Natural killer cell (primary cell): Measurements from ENCODE around the gene MRPS6. TPM values are rescaled to one million over a fixed set of nuclear protein-coding genes. Genes with fewer than 3 reads are reported as not detected.

Experiments
- ATAC-seq, 3 donors: fragments of 150-1000 bp in 2 of 3; fragments of 200-7000 bp in 1 of 3; cut with Tn5 transposase; 1 replicate in 1 of 3; 2 replicates in 2 of 3; pipeline ENCODE4 v1.10.0; 2021; ENCODE audit warnings: mild to moderate bottlenecking in 2 of 3, moderate library complexity in 2 of 3
- DNase-seq, 2 donors: peaks; one replicate each; pipeline versions ENCODE4 v3.0.0 to v3.0.0-alpha.2; 2013 to 2021; ENCODE audit warnings: mixed read lengths in 1 of 2
- H3K27ac ChIP-seq: one replicate; pipeline ENCODE4 v1.5.1; 2013; ENCODE audit warnings: mild to moderate bottlenecking, low read length
- H3K27me3 ChIP-seq: one replicate; pipeline ENCODE4 v1.6.1; 2013; ENCODE audit warnings: low read length; ENCODE audit not compliant: control insufficient read depth, insufficient read depth
- H3K36me3 ChIP-seq: one replicate; pipeline ENCODE4 v1.6.1; 2013; ENCODE audit warnings: low read length; ENCODE audit not compliant: control insufficient read depth, insufficient read depth
- H3K4me1 ChIP-seq: one replicate; pipeline ENCODE4 v1.6.1; 2013; ENCODE audit warnings: low read length; ENCODE audit not compliant: control insufficient read depth, insufficient read depth
- H3K4me3 ChIP-seq: one replicate; pipeline ENCODE4 v1.5.1; 2013; ENCODE audit warnings: low read length
- H3K9me3 ChIP-seq: one replicate; pipeline ENCODE4 v1.6.1; 2013; ENCODE audit warnings: low read length; ENCODE audit not compliant: control insufficient read depth, insufficient read depth
- H3K27ac Mint-ChIP-seq, 2 donors: one replicate each; pipeline ENCODE4 v1.8.0; 2022; ENCODE audit warnings: mild to moderate bottlenecking in 2 of 2, mixed read lengths in 2 of 2, moderate library complexity in 1 of 2
- H3K27me3 Mint-ChIP-seq, 2 donors: one replicate each; pipeline ENCODE4 v1.8.0; 2022; ENCODE audit warnings: low read depth in 2 of 2, mixed read lengths in 2 of 2
- H3K36me3 Mint-ChIP-seq: one replicate; pipeline ENCODE4 v1.8.0; 2022; ENCODE audit warnings: mixed read lengths
- H3K4me1 Mint-ChIP-seq, 2 donors: one replicate each; pipeline ENCODE4 v1.8.0; 2022; ENCODE audit warnings: mixed read lengths in 2 of 2
- H3K4me3 Mint-ChIP-seq: one replicate; pipeline ENCODE4 v1.8.0; 2022; ENCODE audit warnings: mild to moderate bottlenecking, moderate library complexity, mixed read lengths
- H3K9me3 Mint-ChIP-seq, 2 donors: one replicate each; pipeline ENCODE4 v1.8.0; 2022; ENCODE audit warnings: mixed read lengths in 2 of 2
- WGBS: methylation state at CpG from one replicate; pipeline ENCODE4 v1.1.7; 2013; ENCODE audit warnings: missing lambda C conversion rate; ENCODE audit not compliant: insufficient coverage; 5-methylcytosine and 5-hydroxymethylcytosine counted together
- intact Hi-C: fragments of 100-400 bp; cut with micrococcal nuclease; formaldehyde crosslinking; loops from one replicate; pipeline ENCODE4 v1.14.2; 2022
- total RNA-seq, 4 donors: library from RNA; stranded (reverse); fragments of 120-200 nt in 1 of 4; gene quantifications; one replicate each; pipeline versions ENCODE4 v1.2.3 to v1.2.4, GENCODE V29; 2013 to 2022
- TF ChIP-seq, protein P1 (sequence below): fragments of 200-600 bp; IDR thresholded peaks from one replicate; pipeline ENCODE4 v1.8.0; 2022; ENCODE audit warnings: antibody characterized with exemption

Gene MRPS6
- total RNA-seq, 3 donors from 2014 or later (not counting 1 experiment from before 2014, with no cell fraction given): 42.7 to 54.5 (median 44.3) TPM

DNA sequence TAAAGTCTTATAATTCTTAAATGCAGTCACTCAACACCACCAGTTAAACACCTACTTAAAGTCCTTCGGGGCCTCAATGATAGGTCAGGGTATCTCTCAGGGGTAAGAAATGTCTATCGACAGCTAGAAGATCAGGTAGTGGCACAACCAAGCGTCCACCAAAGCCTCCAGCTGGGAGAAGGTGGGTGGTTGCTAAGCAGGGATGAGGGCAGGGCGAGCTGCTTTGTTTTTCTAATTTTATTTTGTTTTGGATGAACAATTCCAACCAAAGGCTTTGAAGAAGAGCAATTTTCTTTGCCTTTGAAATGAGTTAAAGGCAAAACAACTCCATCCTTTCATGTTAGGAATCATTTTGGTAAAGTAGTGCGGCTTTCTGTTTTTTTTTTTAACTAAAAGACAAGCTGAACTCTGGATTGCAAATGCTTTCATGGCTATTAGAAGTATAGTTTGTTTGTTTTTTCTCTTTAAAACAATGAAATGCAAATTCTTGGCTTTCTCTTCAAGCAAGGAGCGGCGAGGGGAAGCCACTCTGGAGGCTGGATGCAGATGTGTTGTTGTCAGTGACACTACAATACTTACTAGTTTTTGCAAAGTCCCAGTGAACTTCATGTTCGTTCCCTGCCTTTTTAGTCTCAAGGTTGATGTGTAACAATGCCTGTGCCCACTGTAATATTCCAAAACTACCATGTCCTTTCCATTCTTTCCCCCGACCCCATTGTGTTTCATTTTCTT lies 106.0 kb downstream of the MRPS6 start:
- Mint-ChIP-seq H3K36me3 (peaks cover under 1% of the 10 kb centered on the region), H3K4me1 (no peaks in the 10 kb centered on the region), H3K9me3 (peaks cover 3 to 5% of the 10 kb centered on the region in 2 donors), H3K27me3 (no peaks in the 10 kb centered on the region), H3K4me3 (no peak overlapping the region), H3K27ac (no peak overlapping the region)
- Histone ChIP-seq H3K4me3 (no peak overlapping the region), H3K9me3 (peaks cover 3% of the 10 kb centered on the region), H3K36me3 (no peaks in the 10 kb centered on the region), H3K27ac (no peak overlapping the region), H3K27me3 (no peaks in the 10 kb centered on the region), H3K4me1 (no peaks in the 10 kb centered on the region)
- 91% methylated on average over 8 of the region's 9 CpGs for WGBS
- TF ChIP-seq, protein P1, sequence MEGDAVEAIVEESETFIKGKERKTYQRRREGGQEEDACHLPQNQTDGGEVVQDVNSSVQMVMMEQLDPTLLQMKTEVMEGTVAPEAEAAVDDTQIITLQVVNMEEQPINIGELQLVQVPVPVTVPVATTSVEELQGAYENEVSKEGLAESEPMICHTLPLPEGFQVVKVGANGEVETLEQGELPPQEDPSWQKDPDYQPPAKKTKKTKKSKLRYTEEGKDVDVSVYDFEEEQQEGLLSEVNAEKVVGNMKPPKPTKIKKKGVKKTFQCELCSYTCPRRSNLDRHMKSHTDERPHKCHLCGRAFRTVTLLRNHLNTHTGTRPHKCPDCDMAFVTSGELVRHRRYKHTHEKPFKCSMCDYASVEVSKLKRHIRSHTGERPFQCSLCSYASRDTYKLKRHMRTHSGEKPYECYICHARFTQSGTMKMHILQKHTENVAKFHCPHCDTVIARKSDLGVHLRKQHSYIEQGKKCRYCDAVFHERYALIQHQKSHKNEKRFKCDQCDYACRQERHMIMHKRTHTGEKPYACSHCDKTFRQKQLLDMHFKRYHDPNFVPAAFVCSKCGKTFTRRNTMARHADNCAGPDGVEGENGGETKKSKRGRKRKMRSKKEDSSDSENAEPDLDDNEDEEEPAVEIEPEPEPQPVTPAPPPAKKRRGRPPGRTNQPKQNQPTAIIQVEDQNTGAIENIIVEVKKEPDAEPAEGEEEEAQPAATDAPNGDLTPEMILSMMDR: no peak
- intact Hi-C loops: no loop called here
- no peak for DNase-seq
- ATAC-seq: no peak

DNA sequence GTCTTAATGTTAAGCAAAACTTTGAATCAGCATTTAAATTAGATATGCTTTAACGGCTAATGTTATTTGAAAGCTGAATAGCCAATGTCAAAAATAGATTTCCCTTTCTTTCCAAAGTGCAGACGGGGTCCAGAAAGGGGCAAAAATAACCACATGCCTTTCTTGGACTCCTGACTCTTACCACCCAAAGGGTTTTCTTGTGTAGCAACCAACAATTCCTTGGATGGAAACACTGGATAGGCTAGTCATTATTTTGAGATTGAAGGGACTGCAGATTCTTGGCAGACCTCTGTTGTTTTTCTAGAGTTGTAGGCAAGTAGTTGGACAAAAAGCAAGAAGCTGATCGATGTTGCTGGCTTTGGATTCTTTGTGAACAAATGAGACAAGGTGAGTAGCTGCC lies 107.0 kb downstream of the MRPS6 start:
- H3K27me3 Mint-ChIP-seq: no peaks in the 10 kb centered on the region
- no peaks in the 10 kb centered on the region for H3K36me3 Mint-ChIP-seq
- DNase-seq: no peak
- TF ChIP-seq, protein P1: no peak
- Histone ChIP-seq H3K4me3 (no peak overlapping the region), H3K27me3 (no peaks in the 10 kb centered on the region), H3K36me3 (no peaks in the 10 kb centered on the region), H3K27ac (no peak overlapping the region), H3K4me1 (no peaks in the 10 kb centered on the region), H3K9me3 (peaks cover 3% of the 10 kb centered on the region)
- intact Hi-C loops: no loop called here
- 71% methylated on average over 3 of the region's 3 CpGs for WGBS
- no peak overlapping the region for H3K27ac Mint-ChIP-seq
- H3K4me1 Mint-ChIP-seq: no peaks in the 10 kb centered on the region
- H3K4me3 Mint-ChIP-seq: no peak overlapping the region
- peaks cover 0 to under 1% of the 10 kb centered on the region in 2 donors for H3K9me3 Mint-ChIP-seq
- ATAC-seq: no peak

DNA sequence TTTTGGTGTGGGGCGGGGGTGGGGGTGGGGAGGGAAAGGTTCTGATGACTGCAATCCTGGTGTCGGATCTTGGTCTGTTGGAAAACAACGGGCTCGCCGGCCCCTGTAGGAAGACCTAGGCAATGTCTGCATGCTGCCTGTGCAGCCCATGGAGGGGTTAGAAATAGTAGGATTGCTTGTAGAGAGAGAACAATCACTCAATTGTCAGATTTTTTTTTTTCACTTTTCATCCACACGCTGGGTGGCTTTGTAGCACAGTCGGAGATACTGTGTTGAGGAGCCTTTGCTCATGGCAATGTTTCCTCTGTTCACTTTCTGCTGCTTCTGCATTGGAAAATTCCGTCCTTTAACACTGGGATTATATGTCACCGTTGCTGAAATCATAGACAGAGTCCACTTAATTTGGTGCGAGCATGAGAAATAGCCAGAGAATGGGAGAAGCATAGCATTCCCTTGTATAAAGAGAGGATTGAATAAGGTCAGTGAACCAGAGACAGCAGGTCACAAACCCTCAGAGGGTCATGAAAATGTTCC lies 107.5 kb downstream of the MRPS6 start:
- intact Hi-C loops: no loop called here
- Histone ChIP-seq H3K27ac (no peak overlapping the region), H3K4me1 (no peaks in the 10 kb centered on the region), H3K36me3 (no peaks in the 10 kb centered on the region), H3K9me3 (peaks cover 3% of the 10 kb centered on the region), H3K27me3 (no peaks in the 10 kb centered on the region), H3K4me3 (no peak overlapping the region)
- H3K27ac Mint-ChIP-seq: no peak overlapping the region
- no peaks in the 10 kb centered on the region for H3K27me3 Mint-ChIP-seq
- ATAC-seq: no peak
- DNase-seq: no peak
- no peak overlapping the region for H3K4me3 Mint-ChIP-seq
- H3K36me3 Mint-ChIP-seq: no peaks in the 10 kb centered on the region
- H3K4me1 Mint-ChIP-seq: no peaks in the 10 kb centered on the region
- TF ChIP-seq, protein P1: no peak
- H3K9me3 Mint-ChIP-seq: no peaks in the 10 kb centered on the region
- 90% methylated on average over 10 of the region's 10 CpGs for WGBS
